RWPE1 (cell line): Measurements from ENCODE around the gene GRK7.

ENCODE experiments used
- CTCF ChIA-PET: fragments of 350-600 bp; sonication (Branson Sonifier 250); formaldehyde crosslinking; extraction: SDS; loops from one replicate; lab custom pipeline; 2021; lab: Yijun Ruan, JAX
- POLR2A ChIA-PET: fragments of 400-600 bp; formaldehyde crosslinking; extraction: SDS; loops from one replicate; lab custom pipeline; 2020; ENCODE audit warnings: antibody characterized with exemption; ENCODE audit not compliant: low non-redundant PET; lab: Yijun Ruan, JAX
- DNase-seq: peaks from one replicate; pipeline ENCODE4 v3.0.0; 2012; ENCODE audit warnings: low spot score
- H3K27ac ChIP-seq: fragments of 450-650 bp; 2 replicates; pipeline ENCODE4 v1.5.1; 2017
- CTCF ChIP-seq: fragments of 450-650 bp; conservative IDR thresholded peaks from 2 replicates; pipeline ENCODE4 v1.5.1; 2017; ENCODE audit warnings: low read depth, mild to moderate bottlenecking

The GRK7 gene

GRCh38 chr3:141737093-141737492 lies 26.1 kb upstream of the GRK7 start:
- H3K27ac ChIP-seq: no peak overlapping the region
- POLR2A ChIA-PET: interaction anchor here (0.7 kb wide), 1 partner anchor 140 kb away, joined by 3 read pairs; no protein-coding TSS in a partner anchor
- TF ChIP-seq CTCF: no peak
- DNase-seq: no peak
- CTCF ChIA-PET: interaction anchor here (0.5 to 0.6 kb wide), 2 partner anchors 46 to 436 kb away, joined by 3 to 4 read pairs; no protein-coding TSS in a partner anchor

GRCh38 chr3:141737678-141738021 lies 25.6 kb upstream of the GRK7 start:
- POLR2A ChIA-PET: interaction anchor here (0.6 kb wide), 1 partner anchor 13 kb away, joined by 3 read pairs; no protein-coding TSS in a partner anchor
- no peak for DNase-seq
- CTCF ChIA-PET: interaction anchor here (0.5 to 3.3 kb wide), 8 partner anchors 18 to 175 kb away, joined by 3 to 37 read pairs (median 5); partner anchors contain the start of genes ATP1B3 and GRK7
- no peak for TF ChIP-seq CTCF
- H3K27ac ChIP-seq: peak overlapping the region; percentile 93

GRCh38 chr3:141738022-141738890 lies 25.0 kb upstream of the GRK7 start, which contains the start of gene RNF7:
Gene RNF7 (plus strand): TSS chr3:141738298. CDS start chr3:141738342, 44 bp downstream.
- ChIA-PET CTCF (interaction anchor here (0.6 to 3.3 kb wide), 21 partner anchors 9 to 740 kb away, joined by 3 to 37 read pairs (median 4); partner anchors contain the start of genes ATP1B3 and GRK7), POLR2A (interaction anchor here (0.6 to 1.1 kb wide), 5 partner anchors 14 to 175 kb away, joined by 3 to 7 read pairs (median 3); partner anchors contain the start of gene ATP1B3)
- peak; percentile 96 for DNase-seq
- TF ChIP-seq CTCF: peak; percentile 98
- H3K27ac ChIP-seq: peak within 1 kb of the TSS; percentile 93

GRCh38 chr3:141738891-141739363 lies 24.3 kb upstream of the GRK7 start:
- H3K27ac ChIP-seq: peak overlapping the region; percentile 93
- ChIA-PET POLR2A (interaction anchor here (0.9 to 1.5 kb wide), 3 partner anchors 136 to 174 kb away, joined by 3 to 7 read pairs (median 7); no protein-coding TSS in a partner anchor), CTCF (interaction anchor here (0.6 to 3.3 kb wide), 20 partner anchors 8 to 741 kb away, joined by 3 to 37 read pairs (median 4); partner anchors contain the start of genes ATP1B3 and GRK7)
- peak; percentile 49 for DNase-seq
- TF ChIP-seq CTCF: no peak

GRCh38 chr3:141739731-141740130 lies 23.5 kb upstream of the GRK7 start:
- peak overlapping the region; percentile 66 for H3K27ac ChIP-seq
- ChIA-PET CTCF (interaction anchor here (0.6 to 3.3 kb wide), 3 partner anchors 136 to 173 kb away, joined by 3 to 37 read pairs (median 7); partner anchors contain the start of gene ATP1B3), POLR2A (interaction anchor here (1.5 kb wide), 1 partner anchor 136 kb away, joined by 7 read pairs; no protein-coding TSS in a partner anchor)
- TF ChIP-seq CTCF: no peak
- DNase-seq: no peak

- CTCF ChIA-PET: interaction anchor here (0.6 to 3.3 kb wide), 2 partner anchors 136 to 145 kb away, joined by 3 to 37 read pairs; partner anchors contain the start of gene ATP1B3
- POLR2A ChIA-PET: interaction anchor here (1.5 kb wide), 1 partner anchor 135 kb away, joined by 7 read pairs; no protein-coding TSS in a partner anchor
- H3K27ac ChIP-seq: no peak overlapping the region
- no peak for DNase-seq
- TF ChIP-seq CTCF: no peak
Measured at GRCh38 chr3:141740349-141740748, 22.9 kb upstream of the GRK7 start.
